ENCODE data around the gene AGL. TPM values are rescaled to one million over a fixed set of nuclear protein-coding genes. Genes with fewer than 3 reads are reported as not detected.
"Not testable (repeated sequence)": the region's sequence is repeated elsewhere in the genome, so short reads cannot be mapped to it uniquely, and the experiment has no call there.

The AGL gene
- total RNA-seq, 1 donor from 2014 or later = 64.3 TPM

- no peak overlapping the region for H3K4me3 ChIP-seq
- no peak for DNase-seq
- peaks cover 26% of the 10 kb centered on the region for H3K4me1 ChIP-seq
- intact Hi-C loops (cut with micrococcal nuclease) = no loop called here
- peak overlapping the region; percentile 9 for H3K27ac ChIP-seq (replicated peaks)
- no peaks in the 10 kb centered on the region for H3K27me3 ChIP-seq (ENCODE audit: low read depth)
- H3K36me3 ChIP-seq = peaks cover 13% of the 10 kb centered on the region
- no peaks in the 10 kb centered on the region for H3K9me3 ChIP-seq (replicated peaks)
- TF ChIP-seq CTCF (IDR thresholded peaks at IDR 0.05; ENCODE audit: borderline replicate concordance) = no peak
Observed at GRCh38 chr1:99855914-99856450, 5.8 kb downstream of the AGL start.

GRCh38 chr1:99857041-99857440 is 6.9 kb downstream of the AGL start:
- DNase-seq; intact Hi-C loops (cut with micrococcal nuclease): not testable (repeated sequence)

GRCh38 chr1:99858286-99858685 is 8.1 kb downstream of the AGL start:
- no peak for DNase-seq
- Histone ChIP-seq H3K4me3 (no peak overlapping the region), H3K36me3 (peaks cover 33% of the 10 kb centered on the region), H3K27me3 (ENCODE audit: low read depth) (no peaks in the 10 kb centered on the region), H3K9me3 (replicated peaks) (no peaks in the 10 kb centered on the region), H3K4me1 (peaks cover 5% of the 10 kb centered on the region), H3K27ac (replicated peaks) (no peak overlapping the region)
- intact Hi-C loops (cut with micrococcal nuclease) = no loop called here
- no peak for TF ChIP-seq CTCF (IDR thresholded peaks at IDR 0.05; ENCODE audit: borderline replicate concordance)

More at GRCh38 chr1:99857041-99857440, 6.9 kb downstream of the AGL start:
- not testable (repeated sequence) for H3K9me3 ChIP-seq (replicated peaks); H3K4me3 ChIP-seq; H3K27me3 ChIP-seq (ENCODE audit: low read depth); H3K27ac ChIP-seq (replicated peaks)
- peaks cover 17% of the 10 kb centered on the region for H3K4me1 ChIP-seq
- peaks cover 20% of the 10 kb centered on the region for H3K36me3 ChIP-seq

GRCh38 chr1:99858881-99859280 is 8.7 kb downstream of the AGL start:
- no peak overlapping the region for H3K4me3 ChIP-seq
- no peaks in the 10 kb centered on the region for H3K4me1 ChIP-seq
- intact Hi-C loops (cut with micrococcal nuclease) = no loop called here
- H3K27me3 ChIP-seq (ENCODE audit: low read depth) = no peaks in the 10 kb centered on the region
- no peak for TF ChIP-seq CTCF (IDR thresholded peaks at IDR 0.05; ENCODE audit: borderline replicate concordance)
- no peak for DNase-seq
- no peaks in the 10 kb centered on the region for H3K9me3 ChIP-seq (replicated peaks)
- peaks cover 33% of the 10 kb centered on the region for H3K36me3 ChIP-seq
- no peak overlapping the region for H3K27ac ChIP-seq (replicated peaks)

GRCh38 chr1:99860703-99861102 is 10.5 kb downstream of the AGL start:
- no peaks in the 10 kb centered on the region for H3K9me3 ChIP-seq (replicated peaks)
- no peak for TF ChIP-seq CTCF (IDR thresholded peaks at IDR 0.05; ENCODE audit: borderline replicate concordance)
- no peak for DNase-seq
- no peak overlapping the region for H3K27ac ChIP-seq (replicated peaks)
- intact Hi-C loops (cut with micrococcal nuclease) = no loop called here
- no peak overlapping the region for H3K4me3 ChIP-seq
- H3K27me3 ChIP-seq (ENCODE audit: low read depth) = no peaks in the 10 kb centered on the region
- H3K4me1 ChIP-seq = no peaks in the 10 kb centered on the region
- H3K36me3 ChIP-seq = peaks cover 40% of the 10 kb centered on the region

- Histone ChIP-seq H3K4me1 (no peaks in the 10 kb centered on the region), H3K4me3 (no peak overlapping the region), H3K9me3 (replicated peaks) (no peaks in the 10 kb centered on the region), H3K27ac (replicated peaks) (no peak overlapping the region), H3K27me3 (ENCODE audit: low read depth) (no peaks in the 10 kb centered on the region), H3K36me3 (peaks cover 53% of the 10 kb centered on the region)
- intact Hi-C loops (cut with micrococcal nuclease) = no loop called here
- TF ChIP-seq CTCF (IDR thresholded peaks at IDR 0.05; ENCODE audit: borderline replicate concordance) = no peak
- no peak for DNase-seq
Observed at GRCh38 chr1:99867682-99868081, 17.5 kb downstream of the AGL start.

Data from left ventricle myocardium inferior (tissue), 1 donor.